Gastroesophageal sphincter (tissue), 3 donors: ENCODE measurements around the gene CD27.

ENCODE experiments used
- CTCF ChIP-seq, 4 experiments: fragments of 200-600 bp in 2 of 4; fragments of 450-650 bp in 2 of 4; sonication (generic) in 1 of 4; IDR thresholded peaks; one replicate each; pipeline ENCODE4 v1.5.1; 2017 to 2019; ENCODE audit warnings: antibody characterized with exemption in 4 of 4, mild to moderate bottlenecking in 2 of 4, moderate library complexity in 2 of 4
- EP300 ChIP-seq: sonication (generic); formaldehyde crosslinking; IDR thresholded peaks from one replicate; pipeline ENCODE4 v1.6.1; 2017; ENCODE audit warnings: antibody characterized with exemption, mild to moderate bottlenecking
- POLR2AphosphoS5 ChIP-seq: sonication (generic); formaldehyde crosslinking; IDR thresholded peaks from one replicate; pipeline ENCODE4 v1.6.1; 2017; ENCODE audit warnings: antibody characterized with exemption

DNA sequence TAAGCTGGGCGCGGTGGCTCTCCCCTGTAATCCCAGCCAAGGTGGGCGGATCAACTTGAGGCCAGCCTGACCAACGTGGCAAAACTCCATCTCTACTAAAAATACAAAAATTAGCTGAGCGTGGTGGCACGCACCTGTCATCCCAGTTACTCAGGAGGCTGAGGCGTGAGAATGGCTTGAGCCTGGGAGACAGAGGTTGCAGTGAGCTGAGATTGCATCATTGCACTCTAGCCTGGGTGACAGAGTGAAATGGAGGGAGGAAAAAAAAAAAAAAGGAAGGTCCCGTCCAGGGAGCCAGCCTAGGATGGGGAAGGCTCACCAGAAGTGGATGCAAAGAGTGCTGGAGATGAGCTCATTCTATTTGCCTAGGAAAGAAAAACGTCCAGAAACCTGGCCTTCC, 1.9 kb upstream of the CD27 start:
- TF ChIP-seq CTCF (IDR thresholded peaks at IDR 0.05) = no peak
- no peak for TF ChIP-seq EP300
- TF ChIP-seq POLR2AphosphoS5 = no peak
